IMR-90 (cell line): ENCODE measurements around the gene IMMT. TPM values are rescaled to one million over a fixed set of nuclear protein-coding genes. Genes with fewer than 3 reads are reported as not detected.

Experiments used
- ATAC-seq: fragments of 200-7000 bp; cut with Tn5 transposase; 2 replicates; pipeline ENCODE4 v1.9.1; 2020; ENCODE audit warnings: low read depth, mild to moderate bottlenecking, moderate library complexity
- BruUV-seq: library from RNA; stranded (reverse); fragments of 400-500 nt; replicated peaks from 2 replicates; lab custom pipeline; 2021; lab: Mats Ljungman, UMichigan
- CTCF ChIA-PET: fragments of 300-600 bp; formaldehyde crosslinking; extraction: SDS; loops from one replicate; lab custom pipeline; 2021; ENCODE audit warnings: antibody characterized with exemption; lab: Yijun Ruan, JAX
- POLR2A ChIA-PET: fragments of 300-600 bp; sonication (Branson Sonifier 250); formaldehyde crosslinking; loops from one replicate; lab custom pipeline; 2022; ENCODE audit warnings: antibody characterized with exemption; ENCODE audit not compliant: unreplicated experiment; lab: Charles Lee
- DNase-seq: peaks from one replicate; pipeline ENCODE4 v3.0.0; 2013
- H2AFZ ChIP-seq: replicated peaks from 2 replicates; pipeline ENCODE3; 2013; ENCODE audit warnings: low read length, mild to moderate bottlenecking; ENCODE audit not compliant: poor library complexity
- H2AK5ac ChIP-seq: 2 replicates; pipeline ENCODE4 v1.6.1; 2013; ENCODE audit warnings: low read depth, low read length, inconsistent platforms
- H2AK9ac ChIP-seq: replicated peaks from 2 replicates; pipeline ENCODE3; 2013; ENCODE audit warnings: mild to moderate bottlenecking, low read depth, low read length, moderate library complexity; ENCODE audit not compliant: poor library complexity
- H2BK120ac ChIP-seq: 2 replicates; pipeline ENCODE4 v1.6.1; 2013; ENCODE audit warnings: low read depth, low read length, inconsistent platforms
- H2BK15ac ChIP-seq: 3 replicates; pipeline ENCODE4 v1.6.1; 2013; ENCODE audit warnings: low read depth, low read length, inconsistent platforms
- H2BK20ac ChIP-seq: 2 replicates; pipeline ENCODE4 v1.6.1; 2013; ENCODE audit warnings: low read depth, mild to moderate bottlenecking, inconsistent platforms, low read length, moderate library complexity
- H2BK5ac ChIP-seq: 2 replicates; pipeline ENCODE4 v1.6.1; 2013; ENCODE audit warnings: mild to moderate bottlenecking, low read depth, low read length, inconsistent platforms; ENCODE audit not compliant: poor library complexity, severe bottlenecking
- H3K14ac ChIP-seq: replicated peaks from 2 replicates; pipeline ENCODE4 v1.6.1; 2013; ENCODE audit warnings: low read depth, low read length, inconsistent platforms
- H3K18ac ChIP-seq: 2 replicates; pipeline ENCODE4 v1.6.1; 2013; ENCODE audit warnings: low read depth, low read length, control low read depth
- H3K23ac ChIP-seq: 2 replicates; pipeline ENCODE4 v1.6.1; 2013; ENCODE audit warnings: low read depth, low read length, inconsistent platforms
- H3K27ac ChIP-seq: 2 replicates; pipeline ENCODE4 v1.5.1; 2013; ENCODE audit warnings: mild to moderate bottlenecking, control low read depth, low read length; ENCODE audit not compliant: insufficient read depth
- H3K27me3 ChIP-seq: 2 replicates; pipeline ENCODE4 v1.6.1; 2013; ENCODE audit warnings: low read length; ENCODE audit not compliant: control insufficient read depth, insufficient read depth
- H3K36me3 ChIP-seq: 2 replicates; pipeline ENCODE4 v1.6.1; 2013; ENCODE audit warnings: low read length, mixed read lengths; ENCODE audit not compliant: control insufficient read depth, insufficient read depth
- H3K4ac ChIP-seq: 2 replicates; pipeline ENCODE4 v1.6.1; 2013; ENCODE audit warnings: low read depth, low read length, inconsistent platforms
- H3K4me1 ChIP-seq: 2 replicates; pipeline ENCODE4 v1.6.1; 2013; ENCODE audit warnings: low read length, mixed read lengths; ENCODE audit not compliant: control insufficient read depth, insufficient read depth
- H3K4me2 ChIP-seq: 2 replicates; pipeline ENCODE4 v1.6.1; 2013; ENCODE audit warnings: low read depth, mild to moderate bottlenecking, control low read depth, low read length, moderate library complexity
- H3K4me3 ChIP-seq: 2 replicates; pipeline ENCODE4 v1.5.1; 2013; ENCODE audit warnings: low read depth, mild to moderate bottlenecking, control low read depth, low read length, moderate library complexity; ENCODE audit not compliant: insufficient read depth
- H3K56ac ChIP-seq: 2 replicates; pipeline ENCODE4 v1.6.1; 2013; ENCODE audit warnings: low read length, inconsistent platforms; ENCODE audit not compliant: insufficient read depth; ENCODE audit errors: extremely low read depth
- H3K79me1 ChIP-seq, 2 experiments: 2 replicates each; pipeline ENCODE4 v1.6.1; 2013; ENCODE audit warnings: low read length in 2 of 2, inconsistent platforms in 1 of 2, low read depth in 1 of 2
- H3K9ac ChIP-seq: 2 replicates; pipeline ENCODE4 v1.6.1; 2013; ENCODE audit warnings: low read depth, low read length, control low read depth
- H3K9me1 ChIP-seq: 2 replicates; pipeline ENCODE4 v1.6.1; 2013; ENCODE audit warnings: low read length, inconsistent platforms; ENCODE audit not compliant: insufficient read depth
- H3K9me3 ChIP-seq: 2 replicates; pipeline ENCODE4 v1.6.1; 2013; ENCODE audit warnings: low read length; ENCODE audit not compliant: control insufficient read depth, insufficient read depth
- H4K20me1 ChIP-seq: 2 replicates; pipeline ENCODE4 v1.6.1; 2013; ENCODE audit warnings: low read length, inconsistent platforms; ENCODE audit not compliant: insufficient read depth
- H4K5ac ChIP-seq: 2 replicates; pipeline ENCODE4 v1.6.1; 2013; ENCODE audit warnings: mild to moderate bottlenecking, low read depth, low read length, control low read depth
- H4K8ac ChIP-seq, 2 experiments: 2 replicates each; pipeline ENCODE4 v1.6.1; 2013; ENCODE audit warnings: low read depth in 2 of 2, low read length in 2 of 2, control low read depth in 1 of 2, inconsistent platforms in 1 of 2
- H4K91ac ChIP-seq: 2 replicates; pipeline ENCODE4 v1.6.1; 2013; ENCODE audit warnings: low read depth, low read length, inconsistent platforms; ENCODE audit not compliant: insufficient read depth
- CHD1 ChIP-seq: IDR thresholded peaks from 2 replicates; pipeline ENCODE4 v1.6.1; 2012; ENCODE audit warnings: low read depth, low read length, improper control_type of control experiment
- ELK1 ChIP-seq: fragments of 150-350 bp; IDR thresholded peaks from 2 replicates; pipeline ENCODE4 v1.6.1; 2016; ENCODE audit warnings: low read depth, mild to moderate bottlenecking, low read length, moderate library complexity, borderline replicate concordance
- FOS ChIP-seq: fragments of 150-350 bp; IDR thresholded peaks from 2 replicates; pipeline ENCODE4 v1.6.1; 2016; ENCODE audit warnings: low read depth, low read length
- MAZ ChIP-seq: IDR thresholded peaks from 2 replicates; pipeline ENCODE4 v1.6.1; 2012; ENCODE audit warnings: low read depth, mild to moderate bottlenecking, low read length, improper control_type of control experiment, moderate library complexity, borderline replicate concordance
- MXI1 ChIP-seq: IDR thresholded peaks from 2 replicates; pipeline ENCODE4 v1.6.1; 2012; ENCODE audit warnings: low read depth, mild to moderate bottlenecking, low read length, moderate library complexity, borderline replicate concordance
- NFE2L2 ChIP-seq: fragments of 150-350 bp; IDR thresholded peaks from 2 replicates; pipeline ENCODE4 v1.6.1; 2016; ENCODE audit warnings: low read depth, mild to moderate bottlenecking, low read length
- POLR2A ChIP-seq: IDR thresholded peaks from 2 replicates; pipeline ENCODE4 v1.6.1; 2012; ENCODE audit warnings: mild to moderate bottlenecking, low read depth, low read length
- RCOR1 ChIP-seq: IDR thresholded peaks from 2 replicates; pipeline ENCODE4 v1.6.1; 2012; ENCODE audit warnings: mild to moderate bottlenecking, low read length, improper control_type of control experiment; ENCODE audit not compliant: insufficient replicate concordance
- RFX5 ChIP-seq: IDR thresholded peaks from 2 replicates; pipeline ENCODE4 v1.8.0; 2012; ENCODE audit warnings: low read depth, mild to moderate bottlenecking, low read length, moderate library complexity
- USF2 ChIP-seq: fragments of 150-350 bp; IDR thresholded peaks from 2 replicates; pipeline ENCODE4 v1.6.1; 2017; ENCODE audit warnings: mild to moderate bottlenecking, antibody characterized with exemption, low read length, low read depth
- WGBS, 2 experiments: methylation state at CpG; one replicate each; pipeline versions ENCODE4 v1.1.5 to v1.1.7; 2013; ENCODE audit warnings: missing lambda C conversion rate in 2 of 2; ENCODE audit not compliant: insufficient read length in 1 of 2; ENCODE audit errors: extremely low coverage in 2 of 2; 5-methylcytosine and 5-hydroxymethylcytosine counted together
- dilution Hi-C: fragments of 300-500 bp; cut with HindIII; formaldehyde crosslinking; loops from one replicate; pipeline ENCODE4 v1.14.3; 2018; ENCODE audit warnings: low sequenced_read_pairs; ENCODE audit not compliant: unreplicated experiment
- in situ Hi-C: fragments of 300-500 bp; cut with MboI; formaldehyde crosslinking; loops from 3 replicates; pipeline ENCODE4 v1.14.3; 2019; ENCODE audit warnings: low sequenced_read_pairs, inconsistent platforms, mixed read lengths
- intact Hi-C: fragments of 100-400 bp; cut with micrococcal nuclease; formaldehyde crosslinking; loops from 2 replicates; pipeline ENCODE4 v1.10.0; 2022
- polyA plus RNA-seq, 3 experiments: library from polyadenylated mRNA; depleted of rRNA; stranded (reverse); fragments of >200 nt; gene quantifications; 2 replicates each; pipeline ENCODE4 v1.2.3, GENCODE V29; 2012; ENCODE audit warnings: low replicate concordance in 1 of 3
- total RNA-seq: library from RNA; depleted of rRNA; stranded (reverse); fragments of >200 nt; gene quantifications from 2 replicates; pipeline ENCODE4 v1.2.3, GENCODE V29; 2012
- TF ChIP-seq, protein P1 (sequence below): conservative IDR thresholded peaks from 2 replicates; pipeline ENCODE4 v1.5.1; 2012; ENCODE audit warnings: mild to moderate bottlenecking, low read depth, low read length, improper control_type of control experiment

Gene IMMT
- total and polyA plus RNA-seq, 2 of the 4 experiments (the other 2 are of a cell fraction): 50.5 to 87.3 TPM

DNA sequence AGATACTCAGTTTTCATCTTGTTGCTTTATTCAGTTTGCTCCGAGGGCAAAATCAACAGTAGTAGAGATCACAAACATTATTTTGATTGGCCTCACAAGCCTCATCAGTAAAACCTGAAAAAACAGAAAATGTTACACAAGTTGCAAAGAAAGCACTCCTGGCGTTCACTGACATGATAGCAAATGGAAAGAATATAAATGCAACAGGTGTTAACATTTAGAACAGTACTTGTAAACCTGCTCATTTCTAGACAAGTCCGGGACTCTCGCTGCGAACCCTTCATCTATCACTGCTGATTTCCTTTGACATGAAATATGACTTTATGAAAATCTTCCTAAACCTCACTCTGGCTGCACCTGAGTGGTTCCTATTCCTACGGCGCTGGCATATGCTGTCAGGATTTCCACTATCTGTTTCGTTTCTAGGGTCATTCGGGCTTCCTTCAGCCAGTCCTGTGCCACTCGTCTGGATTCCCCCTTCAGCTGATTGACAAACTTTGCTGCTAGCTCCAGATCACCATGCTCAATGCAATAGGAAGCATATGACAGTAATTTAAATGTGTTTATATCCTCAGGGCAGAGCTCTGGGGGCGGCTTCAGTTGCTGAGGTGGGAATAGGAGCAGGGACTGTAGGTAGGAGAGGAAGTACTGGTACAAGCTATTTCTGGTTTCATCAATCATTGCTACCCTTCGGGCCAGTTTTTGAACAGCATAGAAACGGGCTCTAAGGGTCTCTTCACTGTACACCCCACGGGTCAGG, 51.2 kb downstream of the IMMT start:
- POLR2A ChIA-PET: no interaction called here
- Histone ChIP-seq H4K8ac (no peak overlapping the region), H3K18ac (no peak overlapping the region), H4K5ac (no peak overlapping the region), H3K36me3 (peaks cover 55% of the 10 kb centered on the region), H3K27ac (no peak overlapping the region), H3K9me3 (no peaks in the 10 kb centered on the region), H4K91ac (no peak overlapping the region), H3K4me1 (no peaks in the 10 kb centered on the region), H2BK20ac (no peak overlapping the region), H2AFZ (no peak overlapping the region), H3K14ac (no peak overlapping the region), H3K9me1 (no peaks in the 10 kb centered on the region), H3K4me2 (no peak overlapping the region), H3K9ac (no peak overlapping the region), H3K79me1 (no peaks in the 10 kb centered on the region), H2BK5ac (no peak overlapping the region), H3K4ac (no peak overlapping the region), H2AK9ac (no peak overlapping the region), H3K27me3 (no peaks in the 10 kb centered on the region), H3K4me3 (no peak overlapping the region), H2BK15ac (no peak overlapping the region), H3K23ac (no peak overlapping the region), H2AK5ac (no peak overlapping the region), H4K20me1 (peaks cover 3% of the 10 kb centered on the region; the same call in 1 of the 2 replicates), H2BK120ac (no peak overlapping the region), H3K56ac (no peak overlapping the region)
- intact Hi-C loops (loop anchor here (10.0 kb wide), 1 partner anchor 321 kb away; no protein-coding TSS in a partner anchor), in situ Hi-C loops (no loop called here), dilution Hi-C loops (no loop called here)
- TF ChIP-seq FOS (no peak), POLR2A (no peak), USF2 (no peak), ELK1 (no peak), RCOR1 (no peak), CHD1 (no peak), MXI1 (no peak), MAZ (no peak), RFX5 (no peak), NFE2L2 (no peak)
- TF ChIP-seq, protein P1, sequence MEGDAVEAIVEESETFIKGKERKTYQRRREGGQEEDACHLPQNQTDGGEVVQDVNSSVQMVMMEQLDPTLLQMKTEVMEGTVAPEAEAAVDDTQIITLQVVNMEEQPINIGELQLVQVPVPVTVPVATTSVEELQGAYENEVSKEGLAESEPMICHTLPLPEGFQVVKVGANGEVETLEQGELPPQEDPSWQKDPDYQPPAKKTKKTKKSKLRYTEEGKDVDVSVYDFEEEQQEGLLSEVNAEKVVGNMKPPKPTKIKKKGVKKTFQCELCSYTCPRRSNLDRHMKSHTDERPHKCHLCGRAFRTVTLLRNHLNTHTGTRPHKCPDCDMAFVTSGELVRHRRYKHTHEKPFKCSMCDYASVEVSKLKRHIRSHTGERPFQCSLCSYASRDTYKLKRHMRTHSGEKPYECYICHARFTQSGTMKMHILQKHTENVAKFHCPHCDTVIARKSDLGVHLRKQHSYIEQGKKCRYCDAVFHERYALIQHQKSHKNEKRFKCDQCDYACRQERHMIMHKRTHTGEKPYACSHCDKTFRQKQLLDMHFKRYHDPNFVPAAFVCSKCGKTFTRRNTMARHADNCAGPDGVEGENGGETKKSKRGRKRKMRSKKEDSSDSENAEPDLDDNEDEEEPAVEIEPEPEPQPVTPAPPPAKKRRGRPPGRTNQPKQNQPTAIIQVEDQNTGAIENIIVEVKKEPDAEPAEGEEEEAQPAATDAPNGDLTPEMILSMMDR: no peak
- ATAC-seq (no peak), DNase-seq (no peak)
- CTCF ChIA-PET: no interaction called here
- BruUV-seq: TSS peak; percentile 96
- WGBS, 2 experiments: 100% methylated on average over 3 of the region's 14 CpGs; no CpG with 5 or more reads in 1 of the 2 experiments
